ENCODE data around the gene IL18BP. TPM values are rescaled to one million over a fixed set of nuclear protein-coding genes. Genes with fewer than 3 reads are reported as not detected.

Gene IL18BP
- total RNA-seq, 1 donor from 2014 or later = 3.7 TPM

GRCh38 chr11:72012897-72013721 is 14.4 kb downstream of the IL18BP start:
- DNase-seq = peak; percentile 11

- DNase-seq = no peak
These were observed 15.3 kb downstream of the IL18BP start for GRCh38 chr11:72013765-72014711.

DNA sequence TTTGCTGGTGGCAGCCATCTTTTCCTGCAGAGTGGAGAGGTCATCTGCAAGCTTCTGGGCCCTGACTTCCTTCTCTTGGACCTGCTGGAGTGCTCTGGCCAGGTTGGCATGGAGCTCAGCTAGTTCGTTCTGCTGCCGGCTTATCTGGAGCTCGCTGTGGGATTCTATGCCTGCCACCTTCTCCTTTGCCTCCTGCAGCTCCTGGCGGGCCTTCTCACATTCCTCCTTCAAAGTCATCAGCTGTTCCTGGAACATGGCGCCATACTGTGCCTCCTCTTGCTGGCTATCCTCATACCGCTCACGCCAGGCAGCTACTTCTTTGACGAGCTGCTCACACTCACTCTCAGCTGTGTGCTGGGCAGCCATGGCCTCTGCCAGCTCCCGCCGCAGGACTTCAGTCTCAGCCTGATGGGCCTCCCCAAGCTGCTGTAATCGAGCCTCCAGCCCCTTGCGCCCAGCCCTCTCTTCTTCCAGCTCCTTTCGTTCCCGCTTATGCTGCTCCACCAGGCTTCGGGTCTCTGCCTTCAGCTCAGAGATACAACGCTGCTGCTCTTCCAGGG is 16.1 kb downstream of the IL18BP start:
- DNase-seq = no peak

- DNase-seq = no peak
These were observed 16.9 kb downstream of the IL18BP start for GRCh38 chr11:72015511-72016061.

GRCh38 chr11:72018171-72018570 is 19.5 kb downstream of the IL18BP start:
- DNase-seq = no peak

GRCh38 chr11:72023335-72023734 is 24.6 kb downstream of the IL18BP start:
- no peak for DNase-seq

DNA sequence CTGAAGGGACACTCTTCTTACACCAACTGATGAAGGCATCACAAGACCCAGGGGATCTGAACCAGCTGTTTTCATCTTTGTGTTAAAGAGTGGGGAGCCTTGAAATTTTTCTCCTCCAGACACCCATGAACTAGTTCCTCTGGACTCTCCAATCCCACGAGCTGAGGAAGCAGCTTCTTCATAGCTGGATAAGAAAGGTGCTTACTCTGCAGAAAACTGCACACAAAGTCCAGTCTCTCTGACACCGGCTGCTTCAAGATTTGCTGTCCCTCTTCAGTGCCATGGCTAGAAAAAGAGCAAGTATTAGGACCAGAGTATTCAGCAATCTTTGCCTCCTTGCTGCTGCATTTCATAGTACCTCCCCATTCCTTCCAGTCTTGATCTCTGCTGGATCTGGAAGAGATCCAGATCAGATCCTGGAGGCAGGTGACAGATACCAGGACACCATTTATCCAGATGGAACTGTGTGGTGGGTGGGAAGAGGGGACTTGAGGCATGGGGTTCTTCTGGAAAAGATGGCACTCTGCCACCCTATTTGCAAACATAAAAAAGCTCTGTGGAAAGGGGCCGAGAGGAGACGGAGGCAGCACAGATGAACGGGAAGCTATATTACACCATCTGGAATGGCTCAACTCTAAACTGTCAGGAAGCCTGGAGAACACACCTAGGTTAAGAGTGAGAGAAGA is 25.5 kb downstream of the IL18BP start:
- DNase-seq = no peak

GRCh38 chr11:72026090-72026489 is 27.4 kb downstream of the IL18BP start:
- DNase-seq = no peak

DNA sequence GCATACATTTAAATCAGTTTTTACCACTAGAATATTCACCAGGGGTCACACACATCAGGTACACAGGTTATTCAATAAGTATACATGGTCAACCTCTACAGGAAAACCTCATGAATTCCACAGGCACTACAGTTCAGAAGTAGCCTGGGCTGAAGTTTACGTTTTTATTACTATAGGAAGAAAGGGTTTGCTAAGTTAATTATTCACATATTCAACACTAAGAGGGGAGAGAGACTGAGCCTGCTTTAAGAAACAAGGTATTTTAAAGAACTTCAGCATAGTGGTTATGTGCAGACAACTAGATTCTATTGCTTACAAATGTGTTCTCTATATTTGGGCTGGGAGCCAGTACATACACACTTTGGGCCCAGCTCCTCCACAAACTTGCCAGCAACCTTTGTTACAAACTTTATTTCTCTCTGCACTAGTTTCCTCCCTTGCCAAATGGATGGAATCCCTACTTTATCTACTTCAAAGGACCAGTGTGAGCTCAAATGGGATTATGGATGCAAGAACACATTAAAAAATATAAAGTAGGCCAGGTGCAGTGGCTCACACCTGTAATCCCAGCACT is 31.9 kb downstream of the IL18BP start:
- peak; percentile 14 for DNase-seq

DNA sequence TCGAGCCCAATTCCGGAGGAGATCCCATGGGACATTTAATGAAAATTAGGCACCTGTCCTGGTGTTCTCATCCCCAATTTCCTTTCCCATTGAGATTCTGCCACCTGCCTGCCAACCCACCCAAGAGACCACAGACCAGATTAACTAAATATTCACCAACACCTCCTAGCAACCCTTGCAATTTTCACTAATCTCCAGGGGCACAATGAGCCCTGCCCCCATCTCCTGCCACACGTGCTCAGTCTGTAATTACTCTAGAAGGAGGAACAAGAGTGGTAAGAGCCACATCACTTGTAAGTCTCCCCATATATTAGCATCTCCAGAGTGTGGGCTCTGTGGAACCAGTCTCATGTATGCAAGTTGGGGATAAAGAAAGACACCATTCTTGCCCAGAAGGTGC is 38.0 kb downstream of the IL18BP start:
- no peak for DNase-seq

GRCh38 chr11:72037554-72038311 is 39.0 kb downstream of the IL18BP start:
- DNase-seq = peak; percentile 42

DNA sequence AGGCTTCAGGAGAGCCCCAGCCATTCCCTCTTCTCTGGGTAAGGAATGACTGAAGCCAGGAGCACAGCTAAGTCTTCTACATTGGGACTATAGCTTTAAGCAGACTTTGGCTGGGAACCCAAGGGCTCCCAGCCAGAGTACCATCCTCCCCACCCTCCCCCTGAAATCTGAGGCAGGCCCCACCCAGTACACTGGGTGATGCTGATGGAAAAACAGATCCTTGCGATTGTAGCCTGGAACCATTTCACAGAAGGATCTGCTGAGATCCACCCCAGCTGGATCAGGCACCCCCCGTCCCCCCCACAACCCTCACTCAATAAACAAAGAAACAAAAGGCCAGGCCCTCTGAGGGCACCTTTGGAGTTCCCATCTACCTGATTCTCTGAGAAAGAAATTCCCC is 39.8 kb downstream of the IL18BP start:
- DNase-seq = peak; percentile 83

DNA sequence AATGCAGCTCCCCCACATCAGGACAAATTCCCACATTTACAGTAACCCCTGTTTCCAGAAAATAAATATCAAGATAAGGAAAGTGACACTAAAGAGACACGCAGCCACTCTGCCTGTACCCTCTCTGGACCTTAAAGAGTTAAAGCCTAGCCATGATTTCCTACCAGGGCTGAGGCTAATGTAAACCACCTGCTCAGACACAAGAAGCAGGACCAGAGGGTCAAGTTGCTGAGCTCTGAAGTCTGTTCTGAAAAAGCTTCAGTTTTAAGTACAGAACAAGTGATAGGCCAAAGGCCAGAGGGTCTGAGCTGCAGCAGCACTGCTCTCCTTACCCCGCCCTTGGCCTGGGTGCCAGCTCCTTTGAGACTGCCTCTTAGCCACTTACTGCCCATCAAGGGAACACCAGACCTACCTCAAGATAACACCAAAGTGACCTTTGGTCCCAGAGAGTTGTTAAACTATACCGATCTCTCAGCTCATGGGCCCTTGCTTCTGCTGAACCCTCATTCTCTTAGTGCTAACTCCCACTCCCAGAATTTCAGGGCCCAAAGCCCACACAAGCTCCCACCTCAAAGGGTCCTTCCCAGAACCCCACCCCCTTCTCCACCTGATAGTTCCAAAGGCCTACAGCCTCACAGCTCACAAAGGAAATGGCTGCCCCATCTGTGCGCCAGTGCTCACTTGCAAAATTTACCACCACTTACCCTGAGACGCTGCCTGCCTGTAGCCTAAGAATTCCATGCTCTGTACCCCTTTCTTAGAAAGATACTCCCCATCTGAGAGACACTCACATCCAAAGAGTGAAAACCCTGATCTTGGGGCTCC is 40.5 kb downstream of the IL18BP start:
- peak; percentile 56 for DNase-seq

DNA sequence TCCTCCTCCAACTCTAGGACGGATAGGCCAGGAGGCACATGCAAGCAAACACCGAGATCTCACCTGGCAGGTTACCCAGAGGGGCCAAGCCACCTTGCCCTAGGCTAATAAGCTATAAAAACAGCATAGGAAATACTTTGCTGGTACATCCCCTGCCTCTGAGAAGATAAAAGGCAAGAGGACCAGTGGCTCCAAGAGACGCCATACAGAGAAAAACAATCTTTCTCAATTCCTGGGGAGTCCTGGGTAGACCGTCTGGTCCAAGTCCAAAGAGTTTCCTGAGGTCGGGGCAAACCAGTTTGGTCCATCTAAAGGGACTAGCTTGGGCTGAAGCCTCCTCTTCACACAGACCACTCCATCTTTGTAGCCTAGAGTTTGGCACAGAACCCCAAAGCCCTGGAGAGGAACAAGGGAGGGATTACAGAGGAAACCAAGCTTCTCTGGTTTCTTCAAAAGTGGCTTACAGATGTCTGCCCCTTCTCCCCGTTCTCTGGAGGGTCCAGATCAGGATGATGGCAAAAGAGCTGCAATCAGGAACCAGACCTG is 41.2 kb downstream of the IL18BP start:
- peak; percentile 17 for DNase-seq

DNA sequence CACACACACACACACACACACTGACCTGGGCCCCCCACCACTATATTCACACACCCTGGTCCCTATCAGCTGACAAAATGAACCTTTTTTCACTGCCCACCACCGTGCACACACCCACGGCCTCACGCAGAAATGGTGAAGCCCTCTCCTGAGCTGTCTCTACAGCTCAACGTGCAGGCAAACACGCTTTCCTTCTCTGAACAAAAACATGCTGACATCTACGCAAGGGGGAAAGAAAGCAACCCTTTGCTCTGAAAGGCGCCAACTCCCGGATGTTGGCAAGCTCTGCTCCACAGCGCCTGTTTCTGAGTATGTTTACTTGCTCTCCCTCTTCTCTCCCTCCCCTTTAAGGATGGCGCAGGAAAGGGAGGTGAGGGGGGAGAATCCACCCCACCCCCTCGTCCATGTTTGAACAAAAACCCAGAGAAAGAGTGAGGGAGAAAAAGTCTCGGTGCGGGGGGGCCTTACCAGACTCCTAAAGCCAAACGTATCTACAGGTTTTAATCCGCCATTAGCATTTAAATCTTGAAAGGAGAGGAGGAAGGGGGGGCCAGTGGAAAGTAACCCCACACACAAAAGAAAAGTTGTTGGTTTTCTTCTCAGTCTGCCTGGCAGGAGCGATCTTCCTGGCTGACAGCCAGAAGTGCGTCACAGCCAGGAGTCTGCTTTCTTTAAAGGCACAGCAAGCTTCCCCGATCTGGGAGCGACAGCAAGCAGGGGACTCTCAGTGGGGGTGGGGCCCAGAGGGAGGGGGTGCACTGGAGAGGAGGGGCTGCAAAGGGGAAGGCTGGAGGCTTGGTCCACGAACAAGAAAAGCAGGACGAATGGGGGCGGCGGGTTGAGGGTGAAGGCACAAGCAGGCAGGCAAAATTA is 42.0 kb downstream of the IL18BP start:
- DNase-seq = peak; percentile 97

DNA sequence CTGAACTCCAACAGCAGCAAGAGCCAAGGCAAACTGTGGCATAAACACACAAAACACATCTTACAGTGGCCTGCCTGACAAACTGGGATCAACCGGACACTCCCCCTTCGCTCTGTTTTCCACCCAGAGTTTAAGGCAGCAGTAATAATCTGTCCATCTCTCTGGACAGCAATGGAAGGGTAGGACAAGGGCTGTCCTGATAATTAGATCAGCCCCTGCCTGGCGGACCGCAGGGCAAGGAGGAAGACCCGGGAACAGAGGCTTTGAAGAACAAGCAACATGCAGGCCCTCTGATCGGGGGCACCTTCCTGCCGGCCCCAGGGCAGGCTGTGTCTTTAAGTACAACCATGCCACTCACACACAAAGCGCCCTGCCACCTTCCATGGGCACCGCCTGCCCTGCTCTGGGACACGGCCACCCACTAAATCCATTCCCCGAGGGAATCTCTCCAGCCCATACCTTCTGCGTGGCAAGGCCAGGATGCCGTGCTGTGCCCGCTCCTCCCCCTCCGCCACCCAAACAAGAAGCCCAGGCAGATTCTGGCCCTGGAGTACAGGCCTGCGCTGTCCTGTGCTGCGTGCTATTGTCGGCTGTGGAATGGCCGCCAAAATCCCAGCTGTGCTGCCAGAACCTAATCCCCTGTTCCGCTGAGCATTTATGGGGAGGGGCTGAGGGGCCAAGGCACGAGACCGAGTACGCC is 42.8 kb downstream of the IL18BP start:
- DNase-seq = peak; percentile 87

GRCh38 chr11:72042064-72042745 is 43.5 kb downstream of the IL18BP start:
- DNase-seq = no peak

Measured in skin of body (tissue), 2 donors.